ENCODE data around the gene ARPC1A.

DNA sequence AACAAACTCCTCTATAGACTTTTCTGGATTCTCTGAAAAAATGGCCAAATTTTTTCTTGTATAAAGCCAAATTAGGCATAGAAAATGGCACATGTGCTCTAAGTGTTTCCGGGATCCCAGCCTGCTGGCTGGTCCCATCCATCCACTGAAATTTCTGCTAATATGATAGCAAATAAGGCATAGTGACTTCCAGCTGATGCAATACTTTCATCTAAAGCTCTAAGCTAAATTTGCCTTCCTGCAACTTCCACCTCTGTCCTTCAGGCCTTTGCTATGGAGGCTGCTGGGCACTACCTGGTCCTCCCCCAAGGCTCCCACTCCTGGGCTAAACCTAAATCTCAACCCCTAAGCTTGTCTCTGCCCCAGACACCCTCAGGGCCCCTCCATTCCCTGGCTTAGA, 32.5 kb upstream of the ARPC1A start:
- TF ChIP-seq, protein P1, sequence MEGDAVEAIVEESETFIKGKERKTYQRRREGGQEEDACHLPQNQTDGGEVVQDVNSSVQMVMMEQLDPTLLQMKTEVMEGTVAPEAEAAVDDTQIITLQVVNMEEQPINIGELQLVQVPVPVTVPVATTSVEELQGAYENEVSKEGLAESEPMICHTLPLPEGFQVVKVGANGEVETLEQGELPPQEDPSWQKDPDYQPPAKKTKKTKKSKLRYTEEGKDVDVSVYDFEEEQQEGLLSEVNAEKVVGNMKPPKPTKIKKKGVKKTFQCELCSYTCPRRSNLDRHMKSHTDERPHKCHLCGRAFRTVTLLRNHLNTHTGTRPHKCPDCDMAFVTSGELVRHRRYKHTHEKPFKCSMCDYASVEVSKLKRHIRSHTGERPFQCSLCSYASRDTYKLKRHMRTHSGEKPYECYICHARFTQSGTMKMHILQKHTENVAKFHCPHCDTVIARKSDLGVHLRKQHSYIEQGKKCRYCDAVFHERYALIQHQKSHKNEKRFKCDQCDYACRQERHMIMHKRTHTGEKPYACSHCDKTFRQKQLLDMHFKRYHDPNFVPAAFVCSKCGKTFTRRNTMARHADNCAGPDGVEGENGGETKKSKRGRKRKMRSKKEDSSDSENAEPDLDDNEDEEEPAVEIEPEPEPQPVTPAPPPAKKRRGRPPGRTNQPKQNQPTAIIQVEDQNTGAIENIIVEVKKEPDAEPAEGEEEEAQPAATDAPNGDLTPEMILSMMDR (IDR thresholded peaks at IDR 0.05): no peak
- TF ChIP-seq POLR2A (IDR thresholded peaks at IDR 0.05) (no peak), POLR2AphosphoS5 (IDR thresholded peaks at IDR 0.05) (no peak)
